Breast epithelium (tissue), 4 donors: ENCODE results near the gene NOTCH3. TPM values are rescaled to one million over a fixed set of nuclear protein-coding genes. Genes with fewer than 3 reads are reported as not detected.

Source experiments
- DNase-seq, 2 donors: peaks; one replicate each; pipeline ENCODE4 v3.0.0-alpha.2; 2019; ENCODE audit warnings: low spot score in 2 of 2
- H3K27ac ChIP-seq, 2 donors: fragments of 200-600 bp; sonication (generic) in 1 of 2; one replicate each; pipeline ENCODE4 v1.5.1; 2016 to 2019; ENCODE audit warnings: mild to moderate bottlenecking in 1 of 2
- H3K27me3 ChIP-seq, 2 donors: fragments of 200-600 bp; sonication (generic) in 1 of 2; one replicate each; pipeline versions ENCODE4 v1.5.1 to v1.6.0; 2017 to 2019; ENCODE audit warnings: control low read depth in 1 of 2, mild to moderate bottlenecking in 1 of 2
- H3K36me3 ChIP-seq: fragments of 200-600 bp; one replicate; pipeline ENCODE4 v1.5.1; 2019
- H3K4me1 ChIP-seq, 2 donors: fragments of 200-600 bp; sonication (generic); one replicate each; pipeline ENCODE4 v1.5.1; 2016 to 2019; ENCODE audit warnings: control low read depth in 1 of 2
- H3K4me3 ChIP-seq, 3 donors: fragments of 200-600 bp; sonication (generic); 1 replicate in 2 of 3; 2 replicates in 1 of 3; pipeline ENCODE4 v1.5.1; 2016 to 2019; ENCODE audit warnings: mild to moderate bottlenecking in 3 of 3, moderate library complexity in 2 of 3
- H3K9me3 ChIP-seq, 2 donors: fragments of 200-600 bp; sonication (generic) in 1 of 2; one replicate each; pipeline ENCODE4 v1.5.1; 2016 to 2019; ENCODE audit warnings: control low read depth in 1 of 2
- CTCF ChIP-seq, 3 donors: fragments of 450-650 bp; IDR thresholded peaks; one replicate each; pipeline ENCODE4 v1.5.1; 2016 to 2017; ENCODE audit warnings: antibody characterized with exemption in 3 of 3, mild to moderate bottlenecking in 3 of 3, moderate library complexity in 3 of 3
- POLR2A ChIP-seq: fragments of 450-650 bp; IDR thresholded peaks from one replicate; pipeline ENCODE4 v1.6.1; 2016; ENCODE audit warnings: antibody characterized with exemption, mild to moderate bottlenecking, moderate library complexity
- POLR2AphosphoS5 ChIP-seq, 3 donors: sonication (generic); formaldehyde crosslinking; IDR thresholded peaks; one replicate each; pipeline ENCODE4 v1.6.1; 2017; ENCODE audit warnings: antibody characterized with exemption in 3 of 3
- intact Hi-C: fragments of 100-400 bp; cut with DNase I; formaldehyde crosslinking; loops from one replicate; pipeline ENCODE4 v1.15.1; 2023; ENCODE audit warnings: low total_unique reads
- total RNA-seq, 3 donors: library from RNA; depleted of rRNA; stranded (reverse); fragments of >200 nt; gene quantifications; one replicate each; pipeline ENCODE4 v1.1.0, GENCODE V29; 2016

NOTCH3 gene
- total RNA-seq, 3 donors from 2014 or later = 22.0 to 36.4 (median 22.7) TPM

DNA sequence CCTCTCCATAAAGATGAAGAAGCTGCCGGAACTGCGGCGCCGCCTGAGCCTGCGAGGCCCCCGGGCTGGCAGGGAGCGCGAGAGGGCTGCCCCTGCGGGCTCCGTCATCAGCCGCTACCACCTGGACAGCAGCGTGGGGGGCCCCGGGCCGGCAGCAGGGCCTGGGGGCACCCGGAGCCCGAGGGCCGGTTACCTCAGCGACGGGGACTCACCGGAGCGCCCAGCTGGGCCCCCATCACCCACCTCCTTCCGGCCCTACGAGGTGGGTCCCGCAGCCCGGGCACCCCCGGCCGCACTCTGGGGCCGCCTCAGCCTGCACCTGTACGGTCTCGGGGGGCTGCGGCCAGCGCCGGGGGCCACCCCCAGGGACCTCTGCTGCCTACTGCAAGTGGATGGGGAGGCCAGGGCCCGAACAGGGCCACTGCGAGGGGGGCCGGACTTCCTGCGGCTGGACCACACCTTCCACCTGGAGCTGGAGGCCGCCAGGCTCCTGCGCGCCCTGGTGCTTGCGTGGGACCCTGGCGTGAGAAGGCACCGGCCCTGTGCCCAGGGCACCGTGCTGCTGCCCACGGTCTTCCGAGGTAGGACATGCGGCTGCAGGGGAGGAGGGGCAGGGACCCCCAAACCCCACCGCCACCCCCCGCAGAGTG, 90.9 kb downstream of the NOTCH3 start:
- H3K4me3 ChIP-seq = no peak overlapping the region

More for the DNA sequence above, 90.9 kb downstream of the NOTCH3 start:
- Histone ChIP-seq H3K27ac (peak overlapping the region in 1 of 2 donors; percentile 3), H3K27me3 (no peaks in the 10 kb centered on the region), H3K4me1 (no peaks in the 10 kb centered on the region), H3K9me3 (peaks cover 0 to under 1% of the 10 kb centered on the region in 2 donors), H3K36me3 (no peaks in the 10 kb centered on the region)
- intact Hi-C loops = no loop called here
- no peak for DNase-seq
- no peak for TF ChIP-seq POLR2AphosphoS5 (IDR thresholded peaks at IDR 0.05)
- TF ChIP-seq CTCF (IDR thresholded peaks at IDR 0.05) = no peak
- no peak for TF ChIP-seq POLR2A

Other genes with a start within 250 kb of the NOTCH3 start
- gene SLC1A6, start 221.1 kb downstream of the NOTCH3 start, total RNA-seq = not detected
- gene CASP14, start 151.5 kb downstream of the NOTCH3 start, total RNA-seq = under 1 TPM in 1 of 3 donors, not detected in 2; 0.29 TPM
- not detected for gene OR1I1, start 118.8 kb downstream of the NOTCH3 start, total RNA-seq
- 10 to 100 TPM; 11.0 to 22.9 (median 14.9) TPM for gene SYDE1, start 93.6 kb downstream of the NOTCH3 start, total RNA-seq
- gene EPHX3, start 31.5 kb upstream of the NOTCH3 start, total RNA-seq = under 1 TPM in 1 of 3 donors, not detected in 2; 0.29 TPM
- gene BRD4, start 131.5 kb upstream of the NOTCH3 start, total RNA-seq = 10 to 100 TPM; 25.6 to 37.5 (median 33.8) TPM
- 10 to 100 TPM; 23.2 to 40.7 (median 33.4) TPM for gene AKAP8, start 178.8 kb upstream of the NOTCH3 start, total RNA-seq
- 100 to 1,000 TPM in 2 of 3 donors, 10 to 100 TPM in 1; 77.6 to 141 (median 122) TPM for gene AKAP8L, start 218.0 kb upstream of the NOTCH3 start, total RNA-seq
- 10 to 100 TPM; 17.6 to 51.1 (median 34.9) TPM for gene WIZ, start 249.0 kb upstream of the NOTCH3 start, total RNA-seq